Fibroblast of upper back skin (primary cell): ENCODE measurements around the gene SESTD1.

Source experiments
- DNase-seq: peaks from one replicate; pipeline ENCODE4 v3.0.0-alpha.2; 2013

SESTD1 gene

DNA sequence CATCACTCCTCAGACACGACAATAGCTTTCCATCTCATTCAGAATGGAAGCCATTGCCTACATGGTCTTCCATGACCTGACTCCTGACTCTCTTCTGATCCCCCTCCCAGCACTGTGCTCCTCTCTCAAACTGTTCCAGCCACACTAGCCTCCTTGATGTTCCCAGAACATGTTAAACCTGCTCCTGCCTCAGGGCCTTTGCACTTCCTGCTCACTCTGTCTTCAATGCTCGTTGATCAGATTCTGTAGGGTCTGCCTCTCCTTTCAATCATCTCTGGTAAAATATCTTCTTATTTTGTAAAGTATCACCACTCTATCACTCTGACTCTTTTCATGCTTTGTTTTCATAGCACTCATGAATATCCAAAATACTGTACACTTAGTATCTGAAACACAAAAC, 84.9 kb downstream of the SESTD1 start:
- DNase-seq: no peak

DNA sequence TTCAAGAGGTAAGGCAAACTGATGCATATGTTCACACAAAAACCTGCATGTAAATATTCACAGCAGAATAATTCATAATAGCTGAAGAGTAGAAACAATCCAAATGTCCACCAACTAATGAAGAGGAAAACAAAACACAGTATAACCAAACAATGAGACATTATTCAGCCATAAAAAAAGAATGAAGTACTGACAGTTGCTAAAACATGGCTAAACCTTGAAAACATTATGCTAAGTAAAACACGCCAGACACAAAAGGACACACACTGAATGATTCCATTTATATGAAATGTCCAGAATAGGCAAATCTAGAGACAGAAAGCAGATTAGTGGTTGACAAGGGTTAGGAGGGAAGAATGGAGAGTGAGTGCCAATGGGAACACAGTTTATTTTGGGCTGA, 86.9 kb downstream of the SESTD1 start:
- DNase-seq: no peak

DNA sequence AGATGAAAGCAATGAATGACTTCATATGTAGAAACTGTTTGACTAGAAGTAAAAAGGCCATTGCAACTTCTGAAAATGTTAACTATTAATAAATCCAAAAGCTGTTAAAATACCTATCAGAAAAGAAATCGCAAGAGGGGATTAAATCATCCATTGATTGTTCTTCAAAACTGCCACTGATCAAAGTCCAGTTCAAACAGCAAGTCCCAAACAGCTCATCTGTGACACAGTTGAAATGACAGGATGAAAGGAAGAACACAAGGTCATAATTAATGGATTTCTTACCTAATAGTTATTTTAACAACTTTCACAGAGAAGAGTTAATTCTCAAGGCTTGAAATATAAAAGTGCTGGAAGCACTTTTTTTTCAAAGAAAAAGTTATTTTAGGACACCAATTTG, 90.4 kb downstream of the SESTD1 start:
- DNase-seq: no peak

DNA sequence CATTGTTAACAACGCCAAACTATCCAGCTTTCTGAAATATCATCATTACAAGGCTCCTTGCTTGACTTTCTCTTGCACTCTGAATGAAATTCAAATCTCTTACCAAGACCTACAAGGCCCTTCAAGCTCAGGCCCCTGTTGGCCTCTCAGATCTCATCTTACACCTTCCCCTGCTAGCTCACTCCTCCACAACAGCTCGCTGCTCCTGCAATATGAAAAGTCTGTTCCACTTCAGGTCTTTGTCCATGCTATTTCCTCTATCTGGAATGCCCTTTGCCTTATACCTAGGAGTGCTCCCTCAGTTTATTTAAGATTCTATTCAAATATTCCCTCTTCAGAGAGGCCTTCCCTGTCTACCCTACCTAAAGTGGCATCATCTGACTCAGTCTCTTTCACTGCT, 91.7 kb downstream of the SESTD1 start:
- no peak for DNase-seq

DNA sequence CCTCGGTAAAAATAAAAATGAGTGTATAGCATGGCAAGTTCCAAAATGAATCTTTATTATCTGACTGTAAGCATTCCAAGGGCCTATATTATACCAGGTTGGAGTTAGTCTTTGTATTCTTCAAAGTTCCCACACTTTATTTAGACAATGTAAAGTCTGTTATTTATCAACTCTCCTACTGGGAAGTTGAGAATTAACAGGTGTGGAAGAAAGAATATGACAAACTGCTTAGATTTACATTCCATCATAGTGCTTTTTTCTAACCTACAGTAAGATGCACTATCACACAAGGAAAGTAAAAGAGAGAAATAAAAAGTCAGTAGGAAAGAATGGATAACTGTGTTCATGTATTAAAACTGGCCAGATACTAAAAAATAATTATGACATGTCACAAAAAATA, 93.3 kb downstream of the SESTD1 start:
- DNase-seq: no peak

DNA sequence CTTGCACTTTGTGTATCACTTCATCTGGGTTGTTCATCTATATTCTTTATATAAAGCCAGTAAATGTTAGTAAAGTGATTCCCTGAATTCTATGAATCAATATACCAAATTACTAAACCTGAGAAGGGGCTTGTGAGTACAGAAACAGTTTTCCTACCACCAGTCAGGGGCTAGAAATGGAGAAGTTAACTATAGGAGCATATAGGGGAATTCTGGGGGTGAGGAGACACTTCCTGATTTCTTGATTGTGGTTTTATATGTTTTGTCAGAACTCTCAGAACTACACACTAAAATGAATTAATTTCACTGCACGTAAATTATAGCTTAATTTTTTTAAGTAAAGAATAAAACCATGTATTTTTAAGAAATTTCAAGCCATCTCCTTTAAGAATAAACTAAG, 93.7 kb downstream of the SESTD1 start:
- DNase-seq: no peak

DNA sequence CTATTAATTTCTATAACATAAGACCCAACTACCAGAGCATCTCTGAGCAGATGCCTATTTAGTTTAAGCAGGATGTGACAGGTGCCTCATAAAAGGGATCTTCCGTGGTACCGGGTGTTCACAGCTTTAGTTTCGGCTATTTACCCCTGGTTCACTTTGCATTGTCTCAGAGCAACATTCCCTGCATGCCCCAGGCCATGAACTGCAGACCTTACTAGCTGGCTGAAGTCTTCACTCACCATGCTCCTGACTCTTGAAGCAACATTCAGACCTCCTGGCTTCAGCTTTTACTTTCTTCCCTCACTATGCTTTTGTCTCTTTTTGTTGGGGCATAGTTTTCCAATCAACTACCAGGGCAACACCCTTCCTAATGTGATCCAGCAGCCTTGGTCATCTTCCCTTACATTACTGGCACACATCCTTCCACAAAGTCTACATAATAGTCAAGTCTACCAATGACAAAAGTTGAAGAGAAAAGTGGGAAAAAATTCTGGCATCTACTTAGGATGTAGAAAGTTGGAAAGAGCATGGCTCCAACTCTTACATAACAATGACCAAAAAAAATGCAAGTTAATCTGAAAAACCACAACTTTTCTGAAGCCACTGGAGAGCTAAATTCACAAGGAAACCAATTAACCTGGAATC, 99.2 kb downstream of the SESTD1 start:
- DNase-seq: no peak

DNA sequence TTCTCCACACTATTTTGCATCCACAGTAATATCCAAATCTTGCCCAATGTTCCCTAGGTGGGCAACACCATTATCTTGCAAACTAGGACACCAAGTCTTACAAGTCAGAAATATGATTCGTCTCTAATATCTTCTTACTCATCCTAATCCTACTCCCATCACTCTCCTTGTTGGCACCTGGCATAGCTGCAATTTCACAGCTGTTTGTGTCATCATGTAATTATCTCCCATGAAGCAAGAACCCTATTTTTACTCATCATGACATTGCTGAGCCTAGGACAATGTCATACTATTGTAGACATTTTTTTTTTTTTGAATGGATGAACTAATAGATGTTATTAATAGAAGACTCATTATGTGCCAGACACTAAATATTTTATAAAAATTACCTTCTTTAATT, 123.4 kb downstream of the SESTD1 start:
- DNase-seq: peak; percentile 2

DNA sequence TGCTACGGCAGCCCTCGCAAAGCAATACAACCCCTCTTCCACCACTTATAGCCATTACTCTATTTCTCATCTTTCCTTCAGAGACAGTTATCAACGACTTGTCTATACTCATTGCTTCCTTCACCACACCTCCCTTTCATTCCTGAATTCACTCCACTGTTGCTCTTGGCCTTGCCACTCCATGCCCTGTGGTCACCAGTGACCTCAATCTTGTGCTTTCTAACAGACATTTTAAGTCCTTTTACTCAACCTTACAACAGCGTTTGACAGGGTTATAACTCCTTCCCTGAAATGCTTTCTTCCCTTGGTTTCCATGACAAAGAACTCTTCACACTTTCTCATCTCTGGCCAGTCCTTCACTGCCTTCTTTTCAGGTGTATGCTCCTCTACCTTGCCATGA, 124.1 kb downstream of the SESTD1 start:
- DNase-seq: no peak

DNA sequence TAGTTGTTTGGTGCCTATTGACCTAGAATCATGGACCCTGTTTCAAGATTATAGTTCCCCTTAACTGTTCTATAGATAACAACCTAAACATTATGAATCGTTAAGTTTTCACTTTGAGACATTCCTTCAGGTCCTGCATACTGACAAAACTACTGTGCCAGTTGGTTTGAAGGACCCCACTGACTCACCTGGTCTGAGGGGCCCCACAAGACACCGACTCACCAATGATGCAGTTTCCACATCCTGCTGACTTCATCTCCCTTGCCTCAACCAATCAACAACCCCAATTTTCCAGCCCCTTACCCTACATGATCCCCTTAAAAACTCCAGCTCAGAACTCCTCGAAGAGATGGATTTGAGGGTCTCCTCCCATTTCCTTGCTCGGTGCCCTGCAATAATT, 125.1 kb downstream of the SESTD1 start:
- no peak for DNase-seq

DNA sequence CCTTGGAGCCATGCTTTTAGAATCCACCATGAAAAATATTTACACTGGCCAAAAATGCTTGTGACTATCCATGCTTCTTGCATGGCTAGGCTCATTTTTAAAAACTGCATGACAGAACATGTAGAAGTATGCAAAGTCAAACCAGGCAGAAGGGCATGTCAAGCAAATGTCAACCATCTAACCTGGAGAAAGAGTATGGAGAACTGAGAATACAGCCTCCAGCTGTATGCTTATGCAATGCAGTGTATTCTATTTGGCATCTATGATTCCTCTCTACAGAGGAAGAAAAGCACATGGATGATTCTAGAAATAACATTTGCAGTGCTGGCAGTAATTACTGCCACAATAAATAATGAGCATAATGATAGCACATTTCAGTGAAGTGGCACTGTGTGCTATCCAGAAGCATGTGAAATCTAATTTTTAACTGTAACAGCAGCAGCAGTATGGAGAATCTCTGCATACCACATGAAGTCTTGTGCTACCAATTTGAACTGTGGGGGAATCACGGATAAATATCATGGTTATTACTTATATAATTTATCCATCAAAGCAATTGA, 127.4 kb downstream of the SESTD1 start:
- no peak for DNase-seq

DNA sequence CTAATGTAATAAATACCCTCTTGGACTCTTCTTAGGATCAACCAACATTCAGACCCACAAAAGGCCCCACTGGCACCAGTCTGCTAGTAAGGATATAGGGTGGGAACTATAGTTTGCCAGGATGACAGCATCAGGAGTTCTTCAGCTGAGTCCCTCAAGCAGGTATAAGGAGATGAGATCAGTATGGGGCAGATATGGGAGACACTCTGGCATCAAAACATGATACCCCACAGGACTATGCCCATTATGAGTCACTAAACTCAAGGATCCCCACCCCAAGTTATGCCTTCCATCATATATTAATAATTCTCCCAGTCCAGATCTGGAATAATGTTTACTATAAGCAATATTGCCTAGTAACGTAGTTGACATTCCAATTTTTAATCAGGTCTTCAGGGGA, 131.6 kb downstream of the SESTD1 start:
- no peak for DNase-seq

DNA sequence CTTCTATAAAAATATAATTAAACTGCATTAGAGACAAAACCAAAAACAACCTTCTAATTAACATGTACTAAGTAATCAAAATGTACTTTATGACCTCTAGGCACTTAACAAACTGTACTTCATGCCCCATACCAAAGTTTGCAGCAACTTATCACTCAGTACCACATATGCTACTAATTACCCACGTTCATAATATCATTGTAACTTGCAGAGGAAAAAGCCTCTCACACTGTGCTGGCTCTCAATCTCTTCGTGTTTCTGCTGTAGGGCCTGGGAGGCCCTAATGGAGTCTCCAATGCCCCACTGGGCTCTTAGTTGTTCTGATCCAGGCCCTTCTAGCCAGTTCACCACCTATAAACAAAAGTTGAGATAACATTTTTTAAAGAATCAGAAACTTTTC, 132.6 kb downstream of the SESTD1 start:
- DNase-seq: no peak

DNA sequence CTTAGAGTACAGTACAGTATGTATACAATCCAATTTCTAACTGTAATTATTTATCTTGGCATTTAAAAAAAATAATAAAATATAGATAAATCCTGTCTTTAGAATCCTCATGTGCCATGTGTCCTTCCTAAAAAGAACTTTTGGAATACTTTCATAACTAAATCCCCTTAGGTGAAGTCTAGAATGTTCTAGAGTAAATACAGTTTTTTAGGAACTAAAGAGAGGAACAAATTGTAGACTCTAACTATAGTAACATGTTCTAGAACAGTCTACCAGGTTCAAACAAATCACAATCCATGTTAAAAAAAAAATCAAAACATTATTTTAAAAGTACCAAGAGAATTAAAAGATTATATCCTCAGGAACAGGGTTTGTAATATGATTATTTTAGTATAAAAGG, 134.1 kb downstream of the SESTD1 start:
- DNase-seq: no peak

DNA sequence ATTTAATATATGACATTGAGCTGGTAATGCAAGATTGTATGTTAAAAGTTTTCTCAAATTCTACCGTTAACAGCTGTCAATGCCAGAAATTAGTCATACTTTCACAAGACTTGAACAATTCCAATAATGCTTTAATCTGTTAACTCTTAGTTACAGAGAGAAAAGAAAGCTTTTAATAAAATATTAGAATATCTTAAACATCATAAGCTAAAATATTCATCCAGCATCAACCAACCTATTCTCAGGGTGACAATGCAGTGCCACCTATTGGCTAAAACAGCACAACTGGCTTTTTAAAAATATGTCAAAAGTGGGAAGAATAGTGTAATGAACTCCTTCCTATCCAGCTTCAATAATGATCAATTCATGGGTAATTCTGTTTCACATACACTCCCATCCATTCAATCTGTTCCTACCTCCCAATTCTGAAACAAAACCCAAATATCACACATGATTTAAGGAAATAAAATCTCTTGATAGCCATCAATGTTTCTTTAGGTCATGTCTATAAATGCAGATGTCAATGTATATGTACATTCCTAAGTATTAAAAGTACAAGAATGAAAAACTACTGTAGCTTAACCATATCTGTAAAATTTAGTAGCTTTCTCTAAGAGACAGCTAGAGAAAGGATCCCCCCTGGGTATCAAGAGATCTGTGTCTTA, 134.9 kb downstream of the SESTD1 start:
- peak; percentile 9 for DNase-seq

DNA sequence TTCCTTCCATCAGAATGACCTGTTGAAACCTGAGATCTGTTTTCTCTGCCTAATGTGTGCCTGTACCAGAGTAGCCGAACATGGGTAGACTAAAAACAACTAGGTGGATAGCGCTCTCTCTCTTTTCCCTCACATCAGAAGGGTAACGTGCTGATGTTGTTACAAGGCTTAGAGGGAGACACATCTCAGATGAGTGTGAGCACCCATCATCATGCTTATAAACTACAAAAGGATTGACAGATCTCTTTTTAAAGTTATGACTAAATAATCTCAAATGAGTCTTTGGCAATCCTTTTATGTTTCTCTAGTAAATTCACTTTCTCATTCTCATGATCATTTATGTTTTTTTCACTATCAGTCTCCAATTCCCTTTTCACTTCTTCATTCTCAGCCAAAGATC, 139.2 kb downstream of the SESTD1 start:
- DNase-seq: no peak

DNA sequence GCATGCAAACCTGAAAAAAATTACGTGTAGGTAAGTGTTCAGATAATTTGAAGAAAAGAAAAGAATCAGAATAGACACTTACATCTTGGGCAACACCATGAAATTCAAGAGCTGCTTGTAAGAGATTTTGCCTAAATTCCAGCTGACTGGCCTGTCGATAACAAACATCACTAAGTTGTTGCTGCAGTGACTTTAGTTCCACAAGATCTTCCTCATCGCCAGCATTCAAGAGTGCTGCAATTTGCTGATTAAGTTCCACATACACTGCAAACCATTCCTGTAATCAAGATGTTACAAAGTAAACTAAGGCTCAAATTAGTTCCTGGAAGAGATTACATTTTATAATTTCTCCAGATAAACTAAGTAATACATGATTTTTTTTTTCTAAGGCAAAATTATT, 140.3 kb downstream of the SESTD1 start:
- DNase-seq: no peak

DNA sequence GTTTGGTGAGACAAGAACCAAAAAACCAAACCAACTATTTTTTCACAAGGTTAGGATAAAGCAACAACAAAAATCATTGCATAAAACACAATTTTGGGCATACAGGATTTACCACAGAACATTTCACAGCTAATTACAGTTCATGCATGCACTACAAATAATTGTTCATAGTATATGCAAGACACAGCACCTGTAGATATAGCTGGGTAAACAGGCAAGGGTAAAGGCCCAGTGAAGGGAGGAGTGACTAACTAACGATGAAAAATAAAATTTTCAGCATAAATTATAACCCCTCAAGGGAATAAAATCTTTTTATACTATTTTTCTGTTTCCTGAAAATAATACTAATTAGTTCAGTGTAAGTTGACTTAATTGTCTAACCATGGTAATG, 141.4 kb downstream of the SESTD1 start:
- DNase-seq: no peak

DNA sequence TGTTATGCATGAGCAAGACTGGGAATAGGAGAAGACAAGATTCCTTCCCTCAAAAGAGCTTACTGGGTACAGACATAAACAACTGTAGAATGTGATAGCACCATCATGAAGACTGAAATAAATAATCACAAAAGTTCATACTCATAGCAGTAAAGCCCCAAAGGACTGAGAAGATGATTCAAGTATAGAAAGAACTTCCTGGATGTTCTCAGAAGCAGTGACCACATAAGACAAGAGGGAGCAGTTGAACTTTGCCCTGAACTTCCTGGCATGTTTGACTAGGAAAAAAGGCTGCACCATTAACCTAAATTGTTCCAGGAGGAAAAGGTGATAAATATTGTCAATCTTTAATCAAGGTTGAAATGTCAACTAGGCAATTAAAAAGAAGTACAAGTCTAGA, 156.9 kb downstream of the SESTD1 start:
- DNase-seq: peak; percentile 25

DNA sequence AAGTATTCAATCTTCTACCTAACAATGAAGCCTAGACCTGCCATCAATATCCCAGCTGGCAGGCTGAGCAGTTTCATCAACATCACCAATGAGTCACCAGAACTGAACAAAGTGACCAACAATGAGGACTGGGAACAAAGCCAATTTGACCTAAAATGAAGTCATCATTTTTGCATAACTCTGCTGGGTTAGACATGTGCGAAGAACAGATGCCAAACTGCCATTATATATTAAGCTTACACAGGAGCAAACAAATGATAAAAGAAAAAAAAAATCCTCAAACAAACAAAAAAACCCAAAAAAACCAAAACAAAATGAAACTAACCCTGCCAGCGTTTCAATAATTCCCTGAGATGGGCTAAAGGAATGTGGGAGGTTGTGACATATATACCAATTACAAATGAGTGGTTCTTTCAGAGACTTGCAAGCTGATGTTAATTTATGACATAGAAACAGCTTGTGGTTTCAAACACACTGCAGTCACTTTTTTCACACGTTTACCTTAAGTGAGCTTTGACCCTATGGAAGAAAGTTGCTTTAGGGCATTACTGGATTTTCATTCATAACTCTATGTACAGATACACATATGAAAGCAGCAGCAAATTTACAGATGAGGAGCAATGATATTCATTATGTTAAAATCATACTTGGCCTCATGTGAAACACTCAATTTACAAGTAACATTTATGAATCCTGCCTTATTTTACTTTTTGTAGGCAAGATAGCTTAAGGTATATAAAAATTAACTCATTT, 157.8 kb downstream of the SESTD1 start:
- DNase-seq: peak; percentile 93

DNA sequence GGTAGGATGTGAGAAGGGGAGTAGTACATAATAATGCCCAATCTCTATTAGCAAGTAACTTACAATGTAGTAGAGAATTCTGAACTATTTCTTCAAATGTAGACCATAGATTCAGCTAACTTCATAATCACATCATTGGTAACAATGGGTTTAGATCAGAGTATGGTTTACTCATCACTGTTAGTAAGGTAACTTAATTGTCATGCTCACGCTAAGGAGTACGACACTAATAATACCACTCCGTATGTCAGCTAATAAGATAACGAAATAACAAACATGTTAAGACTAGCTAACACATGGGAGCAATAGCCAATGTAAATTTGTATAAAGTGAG, 158.3 kb downstream of the SESTD1 start:
- no peak for DNase-seq

DNA sequence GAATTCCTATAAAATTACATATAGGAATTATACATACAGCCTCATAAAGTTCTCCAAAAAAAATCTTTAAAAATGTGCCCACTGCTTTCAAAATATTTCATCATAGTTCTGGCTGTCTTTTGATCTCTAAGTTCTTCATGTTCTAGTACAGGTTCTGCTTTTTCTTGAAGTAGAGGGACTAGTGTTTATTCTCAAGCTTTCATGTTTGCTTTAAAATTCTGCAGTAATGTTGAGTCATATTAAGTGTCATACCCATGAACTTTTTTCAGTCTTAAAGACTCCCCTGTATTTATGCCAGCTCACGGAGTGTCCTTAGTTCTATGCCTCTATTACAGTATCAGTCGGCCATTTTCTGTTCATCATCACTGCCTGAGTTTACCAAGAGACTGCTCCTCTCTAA, 159.9 kb downstream of the SESTD1 start:
- DNase-seq: peak; percentile 15

DNA sequence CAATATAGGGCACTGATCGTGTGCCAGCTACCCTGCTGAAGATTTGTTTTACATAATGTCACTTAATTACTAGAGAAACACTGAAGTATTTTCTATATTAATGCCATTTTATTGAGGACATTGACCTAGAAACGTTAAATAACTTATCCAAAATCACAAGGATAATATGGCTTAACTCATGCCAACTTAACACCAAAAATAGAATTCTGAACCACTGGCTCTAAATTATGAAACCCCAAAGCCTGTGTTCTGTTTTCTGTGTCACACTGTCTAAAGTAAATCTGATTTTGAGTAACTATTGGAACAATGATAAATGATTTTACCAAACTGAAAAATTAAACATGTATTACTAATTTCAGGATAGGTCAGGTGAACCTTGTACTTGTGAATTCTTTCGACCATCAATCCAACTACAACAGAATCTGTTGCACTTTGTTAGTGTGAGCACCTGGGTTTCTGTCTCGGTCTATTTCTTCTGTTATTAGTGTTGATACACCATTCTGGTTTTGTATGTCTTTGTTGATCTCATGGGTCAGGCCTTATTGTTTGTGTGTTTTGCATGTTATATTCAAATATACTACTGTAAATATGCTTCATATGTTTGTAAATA, 166.4 kb downstream of the SESTD1 start:
- no peak for DNase-seq

DNA sequence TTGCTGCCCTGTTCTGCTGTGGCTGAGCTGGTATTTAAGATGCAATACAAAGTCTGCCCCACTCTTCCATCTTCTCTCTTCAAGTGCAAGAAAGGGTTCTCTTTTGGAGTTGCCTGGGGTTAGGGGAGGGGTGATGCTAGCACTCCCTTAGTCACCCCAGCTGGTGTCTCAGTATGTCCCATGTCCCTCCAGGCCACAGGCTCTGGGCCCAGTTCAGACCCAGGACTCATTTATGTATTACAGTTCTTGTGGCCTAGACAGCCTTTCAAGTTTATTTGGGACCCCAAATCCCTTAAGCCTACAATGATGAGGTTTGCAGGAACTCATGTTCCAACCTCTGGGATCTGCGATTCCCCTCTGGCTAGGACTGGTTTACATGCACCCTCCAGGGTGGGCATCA, 167.5 kb downstream of the SESTD1 start:
- no peak for DNase-seq
